HG02678 (cell line): Measurements from ENCODE around the gene UMODL1.

ENCODE experiments used
- ATAC-seq: cut with Tn5 transposase; IDR thresholded peaks from one replicate; pipeline ENCODE4 v1.9.1; 2021; ENCODE audit warnings: mild to moderate bottlenecking, moderate library complexity; ENCODE audit not compliant: unreplicated experiment

UMODL1 gene

GRCh38 chr21:42071146-42071737 is at the start of gene UMODL1:
TSS of gene UMODL1 (plus strand) at chr21:42071317. CDS start at chr21:42071317, 0 bp downstream.
- no peak for ATAC-seq

DNA sequence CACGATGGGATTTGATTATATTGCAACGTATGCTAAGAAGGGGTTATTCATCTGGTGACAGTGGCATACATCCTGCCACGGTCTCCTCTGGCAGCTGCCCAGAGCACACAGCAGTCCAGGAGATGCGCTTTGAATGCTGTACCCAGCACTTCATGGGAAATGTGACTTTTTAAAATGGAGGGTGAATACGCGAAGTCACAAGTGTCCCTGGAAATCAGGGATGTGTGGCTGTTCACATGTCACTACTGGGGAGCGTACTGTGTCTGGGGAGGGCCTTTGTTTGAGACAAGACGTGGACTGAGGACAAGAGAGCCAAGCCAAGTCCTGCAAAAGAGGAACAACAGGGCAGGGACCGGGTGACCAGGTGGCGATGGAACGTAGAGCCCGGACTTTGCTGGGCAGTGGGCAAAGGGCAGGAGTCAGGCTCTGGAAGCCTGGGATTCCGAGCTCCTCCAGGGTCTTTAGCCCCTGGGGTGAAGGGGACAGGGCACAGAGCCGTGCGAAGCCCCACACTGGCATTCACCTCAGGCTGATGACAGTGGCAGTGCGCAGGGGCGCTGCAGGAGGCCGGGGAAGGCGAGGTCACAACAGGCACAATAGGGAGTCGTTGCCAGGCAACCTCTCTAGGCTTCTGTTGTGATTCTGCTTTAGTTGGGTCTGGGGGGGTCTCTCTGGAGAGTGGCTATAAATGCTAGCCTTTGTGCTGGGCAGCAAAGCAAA is 49.6 kb upstream of the UMODL1 start:
- no peak for ATAC-seq

DNA sequence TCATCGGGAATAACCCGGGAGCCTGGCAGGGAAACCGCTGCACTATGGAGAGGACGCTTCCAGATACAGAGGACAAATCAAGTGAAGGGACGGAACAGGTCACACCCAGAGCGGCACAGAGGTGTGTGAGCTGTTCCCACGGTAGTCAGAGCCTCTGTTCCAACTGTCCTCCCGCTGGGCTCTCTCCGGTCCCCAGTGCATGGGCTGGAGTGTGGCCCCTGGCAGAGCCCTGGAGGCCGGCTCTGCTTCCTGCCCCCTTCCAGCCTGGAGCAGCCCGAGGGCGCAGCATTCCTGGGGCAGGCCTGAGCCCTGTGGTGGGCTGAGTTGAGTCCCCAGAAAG is 49.1 kb upstream of the UMODL1 start:
- no peak for ATAC-seq

DNA sequence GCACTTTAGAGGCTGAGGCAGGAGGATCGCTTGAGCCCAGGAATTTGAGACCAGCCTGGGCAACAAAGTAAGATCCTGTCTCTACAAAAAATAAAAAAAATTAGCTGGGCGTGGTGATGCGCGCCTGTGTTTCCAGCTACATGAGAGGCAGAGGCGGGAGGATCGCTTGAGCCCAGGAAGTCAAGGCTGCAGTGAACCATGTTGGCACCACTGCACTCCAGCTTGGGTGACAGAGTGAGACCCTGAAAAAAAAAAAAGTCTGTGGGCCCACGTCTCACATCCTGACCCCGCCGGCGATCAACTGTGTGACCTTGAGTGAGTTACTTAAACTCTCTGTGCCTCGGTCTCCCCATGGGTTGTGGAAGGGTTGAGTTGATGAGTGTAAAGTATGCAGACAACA is 48.2 kb upstream of the UMODL1 start:
- ATAC-seq, result no peak

DNA sequence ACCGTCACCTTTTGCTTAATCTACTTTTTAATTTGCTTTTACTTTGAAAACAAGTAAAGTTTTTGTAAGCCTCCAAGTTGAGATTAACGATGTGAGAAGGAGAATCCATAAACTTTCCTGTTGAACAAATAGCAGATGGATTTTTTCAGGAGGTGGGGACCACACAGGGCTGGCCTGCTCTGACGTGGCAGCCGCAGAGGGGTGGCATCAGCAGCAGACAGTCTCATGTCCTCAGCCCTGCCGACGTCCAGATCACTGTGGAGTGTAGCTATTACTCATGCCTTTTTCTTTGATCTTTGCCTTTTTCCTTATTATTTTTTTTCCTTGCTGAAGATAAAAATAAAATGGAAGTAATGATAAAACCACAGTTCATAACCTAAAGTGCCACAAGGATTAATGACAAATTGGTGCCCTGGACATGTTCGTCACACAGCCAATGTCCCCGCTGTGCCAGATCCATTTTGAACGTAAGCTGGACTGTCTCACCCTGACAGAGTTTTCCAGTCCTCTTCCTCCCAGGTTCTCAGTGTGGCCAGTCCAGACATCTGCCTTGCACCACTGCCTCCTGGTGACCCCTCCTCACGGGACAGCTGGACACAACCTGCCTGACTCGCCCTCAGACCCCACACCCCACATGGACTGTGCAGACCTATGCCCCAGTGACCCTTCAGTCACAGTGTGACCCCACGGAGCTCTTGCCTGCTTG is 45.6 kb upstream of the UMODL1 start:
- no peak for ATAC-seq

DNA sequence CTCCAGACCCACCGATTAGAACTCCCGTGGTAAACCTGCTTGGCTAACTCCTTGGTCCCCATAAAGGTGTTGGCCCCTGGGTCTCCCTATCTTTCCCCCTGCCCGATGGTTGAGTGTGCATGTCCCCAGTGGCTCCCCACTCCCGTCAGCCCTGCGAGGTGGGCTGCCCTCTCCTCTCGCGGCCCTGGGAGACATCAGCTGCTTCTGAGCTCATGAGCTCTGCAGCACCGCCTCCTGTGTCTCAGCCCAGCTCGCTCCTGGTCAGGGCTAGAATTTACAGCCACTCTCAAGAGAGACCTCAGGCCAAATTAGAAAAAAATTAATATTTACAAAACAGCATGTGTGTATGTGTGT is 45.1 kb upstream of the UMODL1 start:
- no peak for ATAC-seq

DNA sequence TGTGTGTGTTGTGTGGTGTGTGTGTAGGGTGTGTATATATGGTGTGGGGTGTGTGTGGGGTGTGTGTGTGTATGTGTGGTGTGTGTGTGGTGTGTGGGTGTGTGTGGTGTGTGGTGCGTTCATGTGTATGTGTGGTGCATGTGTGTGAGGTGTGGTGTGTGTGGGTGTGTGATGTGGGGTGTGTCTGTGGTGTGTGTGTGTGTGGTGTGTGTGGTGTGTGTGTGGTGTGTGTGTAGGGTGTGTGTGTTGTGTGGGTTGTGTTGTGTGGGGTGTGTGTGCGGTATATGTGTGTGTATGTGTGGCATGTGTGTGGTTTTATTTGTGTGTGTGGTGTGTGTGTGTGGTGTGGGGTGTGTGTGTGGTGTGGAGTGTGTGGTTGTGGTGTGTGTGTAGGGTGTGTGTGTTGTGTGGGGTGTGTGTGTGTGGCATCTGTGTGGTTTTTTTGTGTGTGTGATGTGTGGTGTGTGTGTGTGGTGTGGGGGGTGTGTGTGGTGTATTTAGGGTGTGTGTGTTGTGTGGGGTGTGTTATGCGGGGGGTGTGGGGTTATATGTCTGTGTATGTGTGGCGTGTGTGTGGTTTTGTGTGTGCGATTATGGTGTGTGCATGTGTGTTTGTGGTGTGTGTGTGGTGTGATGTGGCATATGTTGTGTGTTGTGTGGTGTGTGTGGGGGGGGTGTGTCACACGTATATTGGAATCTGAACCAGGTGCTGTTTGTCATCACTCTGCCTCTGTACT is 43.9 kb upstream of the UMODL1 start:
- ATAC-seq, result no peak

DNA sequence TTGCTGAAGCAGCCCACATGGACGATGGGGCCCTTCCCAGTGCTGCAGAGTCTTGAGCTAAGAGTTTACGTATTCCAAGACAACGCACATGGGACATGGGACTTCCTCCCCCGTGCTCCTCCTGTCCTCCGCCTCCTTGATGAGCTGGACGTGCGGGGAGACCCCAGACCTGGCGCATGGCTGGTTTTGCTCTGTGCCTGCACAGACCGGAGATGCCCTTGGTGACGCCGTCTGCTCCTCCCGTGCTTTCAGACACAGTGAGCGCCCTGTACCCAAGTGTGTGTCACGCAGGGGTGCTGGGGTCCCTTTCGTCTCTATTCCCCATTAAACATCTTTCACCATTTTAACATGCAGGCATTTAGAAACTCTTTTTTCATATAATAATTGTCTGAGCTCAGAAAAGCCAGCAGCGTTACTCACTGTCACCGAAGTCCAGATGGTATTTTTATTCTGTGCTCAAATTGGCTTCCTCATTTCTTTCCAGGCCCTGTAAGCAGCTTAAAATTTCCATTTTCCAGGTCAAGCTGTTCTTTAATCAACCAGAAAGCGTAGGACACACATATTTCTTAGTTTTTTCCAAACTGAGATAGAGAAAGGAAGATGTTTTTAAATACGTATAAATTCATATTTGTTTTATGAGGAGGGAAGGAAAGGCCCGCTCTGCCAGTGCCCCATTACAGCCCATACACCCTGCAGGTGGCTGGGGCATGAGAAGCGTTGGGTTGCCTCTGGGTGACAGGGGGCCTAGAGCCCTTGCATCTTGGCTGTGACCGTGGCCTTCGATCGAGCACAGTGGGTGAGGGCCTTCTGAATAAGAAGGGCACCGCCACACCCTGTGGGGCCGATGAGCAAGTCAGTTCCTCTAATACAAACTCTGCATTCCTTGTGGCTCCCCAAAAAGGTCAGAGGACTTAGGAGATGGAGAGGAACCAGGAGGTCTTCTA is 43.0 kb upstream of the UMODL1 start:
- no peak for ATAC-seq

- no peak for ATAC-seq
Measured at GRCh38 chr21:42028766-42029425, 42.2 kb upstream of the UMODL1 start.

DNA sequence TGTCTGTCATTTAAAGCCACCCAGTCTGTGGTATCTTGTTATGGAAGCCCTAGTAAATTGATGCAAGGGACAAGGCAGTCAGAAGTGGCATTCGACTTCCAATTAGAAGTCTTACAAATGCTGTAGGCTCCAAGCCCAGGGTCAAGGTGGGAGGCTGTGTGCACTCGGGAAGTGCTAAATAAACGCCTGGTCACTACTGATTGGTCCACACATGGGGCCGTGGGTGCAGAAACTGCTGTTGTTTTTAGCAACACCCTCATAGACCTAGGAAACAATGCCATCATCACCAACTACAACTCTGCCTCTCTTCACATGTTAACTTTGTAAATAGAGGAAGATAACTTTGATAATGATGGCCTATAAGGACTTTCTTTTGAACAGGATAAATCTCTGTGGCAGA is 40.8 kb upstream of the UMODL1 start:
- ATAC-seq, result no peak

DNA sequence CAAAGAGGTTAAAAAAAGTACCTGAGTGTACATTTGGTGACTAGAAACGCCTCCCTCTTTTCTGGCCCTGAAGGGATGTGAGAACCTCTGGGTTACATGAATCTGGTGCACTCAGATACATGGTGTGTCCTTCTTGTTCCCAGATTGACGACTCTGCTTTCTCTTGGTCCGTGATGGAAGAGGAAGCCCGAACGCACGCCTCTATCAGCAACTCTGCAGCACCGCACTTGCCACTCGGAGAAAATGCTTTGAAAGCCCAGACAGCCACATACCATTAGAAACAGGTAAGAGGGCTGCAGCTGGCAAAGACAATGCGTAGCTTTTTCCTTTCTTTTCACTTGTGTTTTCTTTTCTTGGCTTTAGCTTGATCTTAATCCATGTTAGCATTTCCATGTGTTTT is 39.9 kb upstream of the UMODL1 start:
- no peak for ATAC-seq

DNA sequence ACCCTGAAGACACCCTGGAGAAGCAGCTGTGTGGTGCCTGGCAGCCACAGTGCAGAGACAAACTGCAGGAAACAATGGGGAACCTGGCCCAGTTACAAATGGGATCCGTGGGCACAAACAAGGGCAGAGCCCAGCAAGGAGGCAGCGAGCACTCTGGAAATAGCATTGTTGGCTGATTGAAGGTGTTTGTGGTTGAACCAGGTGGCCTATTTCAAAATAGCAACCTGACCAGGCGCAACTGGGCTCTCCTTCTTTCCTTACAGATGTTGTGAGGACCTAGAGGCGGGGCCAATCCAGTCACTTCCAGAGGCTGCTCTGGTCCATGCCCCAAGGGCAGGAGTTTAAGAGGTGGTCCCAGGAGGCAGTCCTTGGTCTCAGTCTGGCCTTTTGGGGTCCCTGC is 39.3 kb upstream of the UMODL1 start:
- ATAC-seq, result no peak

DNA sequence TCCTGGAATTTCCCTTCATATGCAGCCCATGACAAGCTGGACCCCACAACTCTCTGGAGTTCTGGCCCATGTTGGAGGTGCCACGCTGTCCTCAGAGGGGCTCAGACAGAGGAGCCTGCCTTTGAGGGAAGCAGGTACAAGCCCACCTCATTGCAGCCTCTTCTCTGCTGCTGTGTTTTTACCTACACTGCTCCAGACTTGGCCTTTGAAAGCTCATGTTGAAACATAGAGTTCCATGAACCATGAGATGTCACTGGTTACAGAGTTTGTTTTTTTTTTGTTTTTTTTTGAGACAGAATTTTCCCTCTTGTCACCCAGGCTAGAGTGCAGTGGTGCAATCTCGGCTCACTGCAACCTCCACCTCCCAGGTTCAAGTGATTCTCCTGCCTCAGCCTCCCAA is 38.9 kb upstream of the UMODL1 start:
- ATAC-seq, result no peak

GRCh38 chr21:42032968-42033367 is 38.1 kb upstream of the UMODL1 start:
- no peak for ATAC-seq

- ATAC-seq, result no peak
Measured at GRCh38 chr21:42036313-42036712, 34.8 kb upstream of the UMODL1 start.

GRCh38 chr21:42037516-42037915 is 33.6 kb upstream of the UMODL1 start:
- ATAC-seq, result no peak

DNA sequence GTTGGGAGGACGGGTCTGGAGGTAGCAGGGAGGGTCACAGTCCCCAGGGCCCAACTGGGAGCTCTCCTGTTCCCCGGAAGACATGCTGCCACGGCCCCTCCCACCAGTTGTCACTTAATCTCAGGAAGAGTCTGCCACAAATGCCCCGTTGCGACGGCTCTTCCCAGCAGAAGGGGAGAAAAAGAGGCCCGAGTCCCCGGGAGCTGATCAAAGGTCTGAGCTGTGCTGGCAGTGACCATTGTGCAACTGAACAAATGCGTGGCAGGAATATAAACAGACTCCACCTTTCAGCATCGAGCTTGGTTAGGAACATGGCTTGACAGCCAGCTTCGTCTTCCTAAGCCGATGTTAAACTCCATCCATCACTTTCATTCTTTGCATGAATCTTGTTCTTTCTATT is 33.2 kb upstream of the UMODL1 start:
- ATAC-seq, result no peak

DNA sequence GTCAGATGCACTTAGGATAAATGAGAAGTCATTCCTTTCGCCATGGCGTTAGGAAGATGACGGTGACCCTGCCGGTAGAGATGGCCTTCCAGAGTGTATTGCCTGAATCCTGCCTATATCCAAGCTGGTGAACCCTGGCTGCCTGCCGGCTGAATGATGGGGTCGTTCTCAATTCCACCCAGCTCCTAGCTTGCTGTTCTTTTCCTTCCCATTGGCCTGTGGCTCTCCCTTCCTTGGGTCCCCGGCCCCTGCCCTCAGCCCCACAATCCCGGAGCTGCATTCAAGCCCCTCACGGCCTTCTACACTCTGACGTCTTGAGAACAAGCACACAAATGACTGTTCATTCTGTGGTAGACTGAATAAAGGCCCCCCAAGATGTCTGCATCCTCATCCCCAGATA is 32.7 kb upstream of the UMODL1 start:
- ATAC-seq, result no peak

GRCh38 chr21:42038826-42039425 is 32.2 kb upstream of the UMODL1 start:
- ATAC-seq, result no peak

DNA sequence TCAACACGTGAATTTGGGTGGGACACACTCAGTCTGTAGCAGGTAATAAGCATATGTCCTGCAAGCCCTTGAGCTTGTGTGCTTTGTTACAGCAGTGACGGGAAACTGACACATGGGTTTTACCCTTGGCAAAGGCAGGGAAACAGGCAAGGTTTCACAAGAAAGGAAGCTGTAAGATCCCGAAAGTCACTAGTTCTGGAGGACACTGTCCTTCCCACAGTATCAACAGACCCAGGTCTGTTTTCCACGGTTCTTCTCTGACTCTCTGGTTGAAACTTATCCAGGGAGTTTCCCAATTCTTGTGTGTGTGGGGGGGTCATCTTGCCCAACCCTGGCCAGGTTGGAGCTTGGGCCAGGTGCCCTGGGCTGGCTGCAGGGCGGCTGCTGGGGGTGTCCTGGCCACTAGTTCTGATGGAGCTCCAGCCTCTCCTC is 31.6 kb upstream of the UMODL1 start:
- no peak for ATAC-seq
